ENCODE data around the gene C7. TPM values are rescaled to one million over a fixed set of nuclear protein-coding genes. Genes with fewer than 3 reads are reported as not detected.
A peak's percentile ranks its signal among the peaks of the same experiment; 100 is the strongest.

C7 gene
- polyA plus RNA-seq, 4 donors = 1.1 to 111 (median 12.1) TPM

GRCh38 chr5:40904994-40905306, 4.3 kb upstream of the C7 start:
- no peak overlapping the region for H3K27ac ChIP-seq (ENCODE audit: low read depth in 1 of 3, low read length in 2 of 3)
- WGBS, 3 donors = 8 to 25% (median 14%) methylated on average over 2 of the region's 2 CpGs
- H3K4me3 ChIP-seq (ENCODE audit: low read depth in 1 of 3, low read length in 3 of 3) = no peak overlapping the region
- FAIRE-seq (no peak), DNase-seq (no peak)
- H3K9me3 ChIP-seq (ENCODE audit: control insufficient read depth in 2 of 2, insufficient read depth in 1 of 2, low read depth in 1 of 2, low read length in 1 of 2) = no peaks in the 10 kb centered on the region
- H3K27me3 ChIP-seq (ENCODE audit: control insufficient read depth in 3 of 3, insufficient read depth in 3 of 3, low read length in 3 of 3) = no peaks in the 10 kb centered on the region
- peaks cover 0 to 5% (median 0%) of the 10 kb centered on the region in 3 donors for H3K4me1 ChIP-seq (ENCODE audit: control insufficient read depth in 3 of 3, insufficient read depth in 2 of 3, low read depth in 1 of 3, low read length in 2 of 3)
- H3K36me3 ChIP-seq (ENCODE audit: control insufficient read depth in 3 of 3, insufficient read depth in 2 of 3, low read depth in 1 of 3, low read length in 3 of 3) = no peaks in the 10 kb centered on the region

DNA sequence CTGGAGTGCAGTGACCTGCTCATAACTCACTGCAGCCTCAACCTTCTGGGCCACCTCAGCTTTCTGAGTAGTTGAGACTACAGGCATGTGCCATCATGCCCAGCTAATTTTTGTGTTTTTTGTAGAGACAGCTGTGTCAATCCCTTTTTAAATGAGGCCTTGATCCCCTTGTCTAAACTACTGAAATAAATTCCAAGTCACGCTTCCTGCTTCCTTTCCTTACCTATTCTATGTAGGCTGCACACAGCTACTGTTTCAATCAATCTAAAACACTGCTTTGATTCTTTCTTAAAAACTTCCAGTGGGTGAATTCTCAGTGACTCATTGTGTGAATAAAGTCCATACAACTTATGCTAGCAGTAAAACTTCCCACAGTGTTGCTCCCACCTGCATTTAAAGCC, 2.9 kb upstream of the C7 start:
- WGBS, 3 donors = 17 to 64% (median 33%) methylated on average over 1 of the region's 1 CpG
- peaks cover 0 to 5% (median 0%) of the 10 kb centered on the region in 3 donors for H3K4me1 ChIP-seq (ENCODE audit: control insufficient read depth in 3 of 3, insufficient read depth in 2 of 3, low read depth in 1 of 3, low read length in 2 of 3)
- DNase-seq = peak; percentile 40 to 53

GRCh38 chr5:40909723-40910122, 426 bp downstream of the C7 start:
- Histone ChIP-seq H3K4me3 (ENCODE audit: low read depth in 1 of 3, low read length in 3 of 3) (no peak overlapping the region), H3K9me3 (ENCODE audit: control insufficient read depth in 2 of 2, insufficient read depth in 1 of 2, low read depth in 1 of 2, low read length in 1 of 2) (no peaks in the 10 kb centered on the region), H3K36me3 (ENCODE audit: control insufficient read depth in 3 of 3, insufficient read depth in 2 of 3, low read depth in 1 of 3, low read length in 3 of 3) (no peaks in the 10 kb centered on the region), H3K27me3 (ENCODE audit: control insufficient read depth in 3 of 3, insufficient read depth in 3 of 3, low read length in 3 of 3) (no peaks in the 10 kb centered on the region), H3K27ac (ENCODE audit: low read depth in 1 of 3, low read length in 2 of 3) (peak overlapping the region in 1 of 3 donors; percentile 8), H3K4me1 (ENCODE audit: control insufficient read depth in 3 of 3, insufficient read depth in 2 of 3, low read depth in 1 of 3, low read length in 2 of 3) (peaks cover 0 to 5% (median 0%) of the 10 kb centered on the region in 3 donors)
- FAIRE-seq (no peak), DNase-seq (peak; percentile 18 to 22)
- 10 to 26% (median 17%) methylated on average over 2 of the region's 2 CpGs for WGBS, 3 donors

More for the DNA sequence above, 2.9 kb upstream of the C7 start:
- H3K27me3 ChIP-seq (ENCODE audit: control insufficient read depth in 3 of 3, insufficient read depth in 3 of 3, low read length in 3 of 3) = no peaks in the 10 kb centered on the region
- H3K4me3 ChIP-seq (ENCODE audit: low read depth in 1 of 3, low read length in 3 of 3) = no peak overlapping the region
- peak overlapping the region in 2 of 3 donors; percentile 21 to 39 for H3K27ac ChIP-seq (ENCODE audit: low read depth in 1 of 3, low read length in 2 of 3)
- no peaks in the 10 kb centered on the region for H3K9me3 ChIP-seq (ENCODE audit: control insufficient read depth in 2 of 2, insufficient read depth in 1 of 2, low read depth in 1 of 2, low read length in 1 of 2)
- no peaks in the 10 kb centered on the region for H3K36me3 ChIP-seq (ENCODE audit: control insufficient read depth in 3 of 3, insufficient read depth in 2 of 3, low read depth in 1 of 3, low read length in 3 of 3)
- no peak for FAIRE-seq

- Histone ChIP-seq H3K9me3 (ENCODE audit: control insufficient read depth in 2 of 2, insufficient read depth in 1 of 2, low read depth in 1 of 2, low read length in 1 of 2) (no peaks in the 10 kb centered on the region), H3K36me3 (ENCODE audit: control insufficient read depth in 3 of 3, insufficient read depth in 2 of 3, low read depth in 1 of 3, low read length in 3 of 3) (no peaks in the 10 kb centered on the region), H3K4me1 (ENCODE audit: control insufficient read depth in 3 of 3, insufficient read depth in 2 of 3, low read depth in 1 of 3, low read length in 2 of 3) (no peaks in the 10 kb centered on the region), H3K27ac (ENCODE audit: low read depth in 1 of 3, low read length in 2 of 3) (no peak overlapping the region), H3K27me3 (ENCODE audit: control insufficient read depth in 3 of 3, insufficient read depth in 3 of 3, low read length in 3 of 3) (no peaks in the 10 kb centered on the region), H3K4me3 (ENCODE audit: low read depth in 1 of 3, low read length in 3 of 3) (no peak overlapping the region)
- DNase-seq = no peak
- WGBS, 3 donors = 56 to 79% (median 64%) methylated on average over 4 of the region's 4 CpGs
- FAIRE-seq = no peak
These were observed 2.0 kb downstream of the C7 start for GRCh38 chr5:40911266-40911665.

GRCh38 chr5:40914835-40915234, 5.5 kb downstream of the C7 start:
- H3K27ac ChIP-seq (ENCODE audit: low read depth in 1 of 3, low read length in 2 of 3) = no peak overlapping the region
- FAIRE-seq = no peak

DNA sequence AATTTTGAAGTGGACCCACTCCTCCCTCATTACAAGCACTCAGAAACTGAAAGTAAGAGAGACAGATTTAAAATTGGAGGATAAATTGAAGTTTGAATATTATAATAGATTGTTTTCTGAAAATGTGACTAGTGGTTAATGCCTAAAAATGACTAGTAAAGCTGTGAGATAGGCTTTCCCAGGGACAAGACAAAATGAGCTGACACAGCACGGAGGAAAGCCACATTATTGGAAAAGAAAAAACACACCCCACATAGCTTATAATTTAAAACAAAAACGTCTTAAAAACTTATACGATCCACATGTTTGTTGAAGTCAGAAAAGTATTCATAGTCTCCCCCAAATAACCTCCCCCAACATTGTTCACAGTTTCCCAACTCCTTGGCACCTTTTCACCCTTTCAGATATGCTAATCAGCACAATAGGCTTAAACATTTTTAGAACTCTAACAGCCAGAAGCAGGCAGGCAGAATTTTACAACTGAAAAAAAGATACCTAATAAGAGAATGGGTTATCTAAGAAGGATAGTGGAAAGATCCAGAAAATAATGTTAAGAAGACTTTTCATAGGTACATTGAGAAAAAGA, 6.1 kb downstream of the C7 start:
- no peak for FAIRE-seq
- Histone ChIP-seq H3K9me3 (ENCODE audit: control insufficient read depth in 2 of 2, insufficient read depth in 1 of 2, low read depth in 1 of 2, low read length in 1 of 2) (no peaks in the 10 kb centered on the region), H3K36me3 (ENCODE audit: control insufficient read depth in 3 of 3, insufficient read depth in 2 of 3, low read depth in 1 of 3, low read length in 3 of 3) (no peaks in the 10 kb centered on the region), H3K27ac (ENCODE audit: low read depth in 1 of 3, low read length in 2 of 3) (no peak overlapping the region), H3K27me3 (ENCODE audit: control insufficient read depth in 3 of 3, insufficient read depth in 3 of 3, low read length in 3 of 3) (no peaks in the 10 kb centered on the region), H3K4me3 (ENCODE audit: low read depth in 1 of 3, low read length in 3 of 3) (no peak overlapping the region), H3K4me1 (ENCODE audit: control insufficient read depth in 3 of 3, insufficient read depth in 2 of 3, low read depth in 1 of 3, low read length in 2 of 3) (no peaks in the 10 kb centered on the region)
- 11 to 47% (median 14%) methylated on average over 3 of the region's 3 CpGs for WGBS, 3 donors
- DNase-seq = no peak

More at GRCh38 chr5:40914835-40915234, 5.5 kb downstream of the C7 start:
- Histone ChIP-seq H3K36me3 (ENCODE audit: control insufficient read depth in 3 of 3, insufficient read depth in 2 of 3, low read depth in 1 of 3, low read length in 3 of 3) (no peaks in the 10 kb centered on the region), H3K27me3 (ENCODE audit: control insufficient read depth in 3 of 3, insufficient read depth in 3 of 3, low read length in 3 of 3) (no peaks in the 10 kb centered on the region), H3K9me3 (ENCODE audit: control insufficient read depth in 2 of 2, insufficient read depth in 1 of 2, low read depth in 1 of 2, low read length in 1 of 2) (no peaks in the 10 kb centered on the region), H3K4me3 (ENCODE audit: low read depth in 1 of 3, low read length in 3 of 3) (no peak overlapping the region), H3K4me1 (ENCODE audit: control insufficient read depth in 3 of 3, insufficient read depth in 2 of 3, low read depth in 1 of 3, low read length in 2 of 3) (no peaks in the 10 kb centered on the region)
- DNase-seq = no peak
- WGBS, 3 donors = 53 to 63% (median 54%) methylated on average over 7 of the region's 7 CpGs

GRCh38 chr5:40916226-40916625, 6.9 kb downstream of the C7 start:
- Histone ChIP-seq H3K9me3 (ENCODE audit: control insufficient read depth in 2 of 2, insufficient read depth in 1 of 2, low read depth in 1 of 2, low read length in 1 of 2) (peaks cover 0 to 3% of the 10 kb centered on the region in 2 donors), H3K4me1 (ENCODE audit: control insufficient read depth in 3 of 3, insufficient read depth in 2 of 3, low read depth in 1 of 3, low read length in 2 of 3) (no peaks in the 10 kb centered on the region), H3K4me3 (ENCODE audit: low read depth in 1 of 3, low read length in 3 of 3) (no peak overlapping the region), H3K27me3 (ENCODE audit: control insufficient read depth in 3 of 3, insufficient read depth in 3 of 3, low read length in 3 of 3) (no peaks in the 10 kb centered on the region), H3K36me3 (ENCODE audit: control insufficient read depth in 3 of 3, insufficient read depth in 2 of 3, low read depth in 1 of 3, low read length in 3 of 3) (no peaks in the 10 kb centered on the region), H3K27ac (ENCODE audit: low read depth in 1 of 3, low read length in 2 of 3) (no peak overlapping the region)
- 72 to 80% (median 76%) methylated on average over 4 of the region's 4 CpGs for WGBS, 3 donors
- FAIRE-seq (no peak), DNase-seq (no peak)

DNA sequence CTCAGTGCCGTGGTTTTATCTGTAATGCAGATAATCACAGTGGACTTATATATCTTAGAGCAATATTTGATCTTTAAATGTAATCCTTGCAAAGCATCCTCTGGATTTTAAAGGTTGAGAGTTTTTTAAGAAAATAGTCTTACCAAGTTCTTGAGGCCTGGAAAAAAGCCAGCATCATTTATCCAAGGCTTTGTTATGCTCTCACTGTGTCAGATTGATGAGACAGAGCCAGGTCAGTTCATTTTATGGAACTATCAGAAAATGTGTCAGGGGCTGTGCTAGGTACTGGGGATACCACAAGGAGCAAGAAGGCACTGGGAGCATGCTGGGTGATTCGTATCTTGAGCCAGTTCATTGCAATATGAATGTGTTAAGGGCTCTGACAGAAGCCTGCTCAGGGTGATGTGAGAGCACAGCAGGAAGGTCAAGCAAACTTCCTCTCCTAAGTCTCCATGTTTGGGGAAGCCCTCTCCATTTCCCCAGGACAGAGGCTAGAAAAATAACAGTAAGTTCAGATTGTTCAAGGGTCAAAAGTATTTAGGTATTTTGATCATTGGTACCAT, 19.7 kb downstream of the C7 start:
- 64 to 86% (median 75%) methylated on average over 2 of the region's 2 CpGs for WGBS, 3 donors
- FAIRE-seq (no peak), DNase-seq (no peak)
- Histone ChIP-seq H3K27ac (ENCODE audit: low read depth in 1 of 3, low read length in 2 of 3) (no peak overlapping the region), H3K27me3 (ENCODE audit: control insufficient read depth in 3 of 3, insufficient read depth in 3 of 3, low read length in 3 of 3) (no peaks in the 10 kb centered on the region), H3K36me3 (ENCODE audit: control insufficient read depth in 3 of 3, insufficient read depth in 2 of 3, low read depth in 1 of 3, low read length in 3 of 3) (no peaks in the 10 kb centered on the region), H3K9me3 (ENCODE audit: control insufficient read depth in 2 of 2, insufficient read depth in 1 of 2, low read depth in 1 of 2, low read length in 1 of 2) (peaks cover 4 to 17% of the 10 kb centered on the region in 2 donors), H3K4me3 (ENCODE audit: low read depth in 1 of 3, low read length in 3 of 3) (no peak overlapping the region), H3K4me1 (ENCODE audit: control insufficient read depth in 3 of 3, insufficient read depth in 2 of 3, low read depth in 1 of 3, low read length in 2 of 3) (no peaks in the 10 kb centered on the region)

GRCh38 chr5:40932766-40933165, 23.5 kb downstream of the C7 start:
- Histone ChIP-seq H3K9me3 (ENCODE audit: control insufficient read depth in 2 of 2, insufficient read depth in 1 of 2, low read depth in 1 of 2, low read length in 1 of 2) (no peaks in the 10 kb centered on the region), H3K4me3 (ENCODE audit: low read depth in 1 of 3, low read length in 3 of 3) (no peak overlapping the region), H3K27ac (ENCODE audit: low read depth in 1 of 3, low read length in 2 of 3) (no peak overlapping the region), H3K4me1 (ENCODE audit: control insufficient read depth in 3 of 3, insufficient read depth in 2 of 3, low read depth in 1 of 3, low read length in 2 of 3) (no peaks in the 10 kb centered on the region), H3K27me3 (ENCODE audit: control insufficient read depth in 3 of 3, insufficient read depth in 3 of 3, low read length in 3 of 3) (no peaks in the 10 kb centered on the region), H3K36me3 (ENCODE audit: control insufficient read depth in 3 of 3, insufficient read depth in 2 of 3, low read depth in 1 of 3, low read length in 3 of 3) (no peaks in the 10 kb centered on the region)
- DNase-seq = no peak
- no peak for FAIRE-seq
- 72 to 92% (median 81%) methylated on average over 2 of the region's 2 CpGs for WGBS, 3 donors
